ENCODE results near the gene USP35. TPM values are rescaled to one million over a fixed set of nuclear protein-coding genes. Genes with fewer than 3 reads are reported as not detected.

USP35 gene
- total RNA-seq, 6 donors from 2014 or later, result 5.8 to 37.7 (median 8.0) TPM

DNA sequence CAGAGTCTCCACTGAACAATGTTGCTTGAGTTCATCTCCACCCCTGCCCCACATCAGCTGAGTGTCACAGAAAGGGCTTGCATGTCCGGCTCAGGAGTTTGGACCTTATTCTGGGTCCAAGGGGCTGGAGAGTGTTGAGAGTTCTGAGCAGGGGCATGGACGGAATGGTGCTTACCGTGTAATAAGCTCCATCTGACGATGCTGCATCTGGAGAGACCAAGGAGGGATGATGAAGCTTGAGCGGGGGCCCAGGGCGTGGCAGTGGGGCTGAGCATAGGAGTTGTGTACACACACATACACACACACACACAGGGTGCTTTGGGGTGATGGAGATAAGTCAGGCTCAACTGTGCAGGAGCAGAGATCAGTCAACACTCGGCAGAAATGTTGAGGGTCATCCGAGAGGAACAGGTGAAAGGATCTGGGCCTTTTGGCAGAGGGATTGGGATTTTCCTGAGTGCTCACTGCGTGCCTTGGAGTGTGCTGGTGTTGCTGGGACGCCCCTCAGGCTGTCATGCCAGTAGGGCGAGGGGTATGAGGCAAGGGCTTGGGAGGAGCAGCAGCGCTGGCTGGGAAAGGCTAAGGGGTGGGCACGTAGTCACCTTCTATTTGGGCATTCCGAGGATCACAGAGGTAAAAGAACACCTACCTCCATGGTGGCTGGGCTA is 2.3 kb downstream of the USP35 start:
- Histone ChIP-seq H3K27me3 (no peaks in the 10 kb centered on the region), H3K27ac (no peak overlapping the region), H3K36me3 (no peaks in the 10 kb centered on the region), H3K4me3 (no peak overlapping the region), H3K4me1 (peaks cover 30 to 45% (median 31%) of the 10 kb centered on the region in 4 donors), H3K9me3 (no peaks in the 10 kb centered on the region)
- WGBS, 2 donors, result 89 to 92% methylated on average over 14 of the region's 14 CpGs
- DNase-seq, result no peak
- no peak for ATAC-seq (ENCODE audit: low FRiP score in 2 of 2)
- TF ChIP-seq EP300 (IDR thresholded peaks at IDR 0.05) (no peak), POLR2AphosphoS5 (IDR thresholded peaks at IDR 0.05) (no peak), POLR2A (IDR thresholded peaks at IDR 0.05) (no peak)
- TF ChIP-seq, protein P1, sequence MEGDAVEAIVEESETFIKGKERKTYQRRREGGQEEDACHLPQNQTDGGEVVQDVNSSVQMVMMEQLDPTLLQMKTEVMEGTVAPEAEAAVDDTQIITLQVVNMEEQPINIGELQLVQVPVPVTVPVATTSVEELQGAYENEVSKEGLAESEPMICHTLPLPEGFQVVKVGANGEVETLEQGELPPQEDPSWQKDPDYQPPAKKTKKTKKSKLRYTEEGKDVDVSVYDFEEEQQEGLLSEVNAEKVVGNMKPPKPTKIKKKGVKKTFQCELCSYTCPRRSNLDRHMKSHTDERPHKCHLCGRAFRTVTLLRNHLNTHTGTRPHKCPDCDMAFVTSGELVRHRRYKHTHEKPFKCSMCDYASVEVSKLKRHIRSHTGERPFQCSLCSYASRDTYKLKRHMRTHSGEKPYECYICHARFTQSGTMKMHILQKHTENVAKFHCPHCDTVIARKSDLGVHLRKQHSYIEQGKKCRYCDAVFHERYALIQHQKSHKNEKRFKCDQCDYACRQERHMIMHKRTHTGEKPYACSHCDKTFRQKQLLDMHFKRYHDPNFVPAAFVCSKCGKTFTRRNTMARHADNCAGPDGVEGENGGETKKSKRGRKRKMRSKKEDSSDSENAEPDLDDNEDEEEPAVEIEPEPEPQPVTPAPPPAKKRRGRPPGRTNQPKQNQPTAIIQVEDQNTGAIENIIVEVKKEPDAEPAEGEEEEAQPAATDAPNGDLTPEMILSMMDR (IDR thresholded peaks at IDR 0.05), result no peak

DNA sequence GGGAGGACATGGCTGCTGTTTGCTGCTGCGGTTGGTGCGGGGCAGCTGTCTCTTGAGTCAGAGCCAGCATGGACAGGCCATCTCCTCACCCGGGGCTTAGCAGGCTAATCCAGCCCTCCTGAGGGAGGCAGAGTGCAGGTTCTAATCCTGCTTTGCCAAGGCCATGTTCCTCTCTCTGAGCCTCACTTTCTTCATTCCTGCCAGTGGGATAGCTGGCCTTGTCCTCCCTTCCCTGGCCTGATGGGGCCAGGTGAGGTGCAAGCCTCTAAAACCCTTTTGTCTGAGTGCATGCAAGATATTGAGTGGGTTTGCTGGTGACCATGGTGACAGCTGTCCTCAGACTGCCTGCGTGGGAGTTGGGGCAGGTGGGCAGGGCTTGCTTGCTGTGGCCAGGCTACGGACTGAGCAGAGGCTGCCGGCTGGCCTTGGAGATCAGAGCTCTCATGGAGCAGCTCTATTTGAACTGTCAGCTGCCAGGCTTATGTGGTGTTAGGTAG is 3.6 kb downstream of the USP35 start:
- 72% methylated on average over 5 to 6 of the region's 6 CpGs for WGBS, 2 donors
- peak in 1 of 2 donors; percentile 51 for DNase-seq
- no peak for TF ChIP-seq EP300 (IDR thresholded peaks at IDR 0.05)
- TF ChIP-seq, protein P1 (IDR thresholded peaks at IDR 0.05), result no peak
- no peak for TF ChIP-seq POLR2AphosphoS5 (IDR thresholded peaks at IDR 0.05)
- no peak for TF ChIP-seq POLR2A (IDR thresholded peaks at IDR 0.05)

GRCh38 chr11:78192911-78193351 is 4.2 kb downstream of the USP35 start:
- DNase-seq (no peak), ATAC-seq (ENCODE audit: low FRiP score in 2 of 2) (no peak)
- H3K4me1 ChIP-seq, result peaks cover 13 to 33% (median 19%) of the 10 kb centered on the region in 4 donors
- WGBS, 2 donors, result 74 to 85% methylated on average over 4 of the region's 4 CpGs
- H3K4me3 ChIP-seq, result no peak overlapping the region
- H3K27me3 ChIP-seq, result no peaks in the 10 kb centered on the region
- H3K9me3 ChIP-seq, result no peaks in the 10 kb centered on the region
- peaks cover 0 to 7% (median 3%) of the 10 kb centered on the region in 4 donors for H3K36me3 ChIP-seq
- H3K27ac ChIP-seq, result no peak overlapping the region
- TF ChIP-seq POLR2A (IDR thresholded peaks at IDR 0.05), result no peak
- TF ChIP-seq, protein P1 (IDR thresholded peaks at IDR 0.05), result no peak
- TF ChIP-seq POLR2AphosphoS5 (IDR thresholded peaks at IDR 0.05), result no peak
- no peak for TF ChIP-seq EP300 (IDR thresholded peaks at IDR 0.05)

More for the DNA sequence above, 3.6 kb downstream of the USP35 start:
- no peaks in the 10 kb centered on the region for H3K27me3 ChIP-seq
- ATAC-seq (ENCODE audit: low FRiP score in 2 of 2), result no peak
- H3K4me1 ChIP-seq, result peaks cover 19 to 38% (median 24%) of the 10 kb centered on the region in 4 donors
- no peak overlapping the region for H3K4me3 ChIP-seq
- no peaks in the 10 kb centered on the region for H3K9me3 ChIP-seq
- H3K36me3 ChIP-seq, result peaks cover 0 to 4% (median under 1%) of the 10 kb centered on the region in 4 donors
- H3K27ac ChIP-seq, result peak overlapping the region in 1 of 4 donors; percentile 3

GRCh38 chr11:78193806-78194205 is 5.1 kb downstream of the USP35 start:
- Histone ChIP-seq H3K27me3 (no peaks in the 10 kb centered on the region), H3K4me3 (no peak overlapping the region), H3K36me3 (peaks cover 0 to 14% (median 6%) of the 10 kb centered on the region in 4 donors), H3K27ac (no peak overlapping the region), H3K4me1 (peaks cover 13 to 33% (median 19%) of the 10 kb centered on the region in 4 donors), H3K9me3 (no peaks in the 10 kb centered on the region)
- WGBS, 2 donors, result 93 to 97% methylated on average over 8 of the region's 8 CpGs
- ATAC-seq (ENCODE audit: low FRiP score in 2 of 2) (no peak), DNase-seq (no peak)
- TF ChIP-seq POLR2AphosphoS5 (IDR thresholded peaks at IDR 0.05) (no peak), EP300 (IDR thresholded peaks at IDR 0.05) (no peak), POLR2A (IDR thresholded peaks at IDR 0.05) (no peak)
- TF ChIP-seq, protein P1 (IDR thresholded peaks at IDR 0.05), result no peak

Data from upper lobe of left lung (tissue), 6 donors.